ENCODE measurements around the gene PFKFB4.
"Not testable (repeated sequence)": the region's sequence is repeated elsewhere in the genome, so short reads cannot be mapped to it uniquely, and the experiment has no call there.

PFKFB4 gene

GRCh38 chr3:48530701-48531100 lies 25.9 kb downstream of the PFKFB4 start:
- DNase-seq (ENCODE audit: low spot score), result not testable (repeated sequence)

DNA sequence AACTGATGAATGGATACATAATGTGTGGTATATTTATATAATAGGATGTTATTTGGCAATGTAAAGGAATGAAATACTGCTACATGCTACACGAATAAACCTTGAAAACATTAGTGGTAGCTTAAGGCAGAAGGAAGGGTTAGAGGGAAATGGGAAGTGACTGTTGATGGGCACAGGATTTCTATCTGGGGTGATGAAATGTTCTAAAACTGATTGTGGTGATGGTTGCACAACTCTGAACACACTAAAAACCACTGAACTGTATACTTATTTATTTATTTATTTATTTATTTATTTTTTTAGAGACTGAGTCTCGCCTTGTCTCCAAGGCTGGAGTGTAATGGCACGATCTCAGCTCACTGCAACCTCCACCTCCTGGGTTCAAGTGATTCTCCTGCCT lies 27.8 kb downstream of the PFKFB4 start:
- no peak for DNase-seq (ENCODE audit: low spot score)

DNA sequence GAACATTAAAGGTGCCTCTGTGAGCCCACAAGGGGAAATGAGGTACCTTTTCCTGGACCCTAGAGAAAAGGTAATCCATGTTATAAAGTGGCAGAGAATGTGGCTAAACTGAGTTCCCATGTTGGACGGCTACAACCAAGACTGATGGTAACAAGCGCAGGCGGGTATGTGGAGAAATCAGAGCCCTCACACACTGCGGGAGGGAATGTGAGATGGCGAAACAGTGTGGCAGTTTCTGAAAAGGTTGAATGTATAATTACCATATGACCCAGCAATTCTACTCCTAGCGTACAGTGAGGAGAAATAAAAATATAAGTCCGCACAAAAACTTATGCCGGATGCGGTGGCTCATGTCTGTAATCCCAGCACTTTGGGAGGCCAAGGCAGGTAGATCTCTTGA lies 28.6 kb downstream of the PFKFB4 start:
- no peak for DNase-seq (ENCODE audit: low spot score)

- DNase-seq (ENCODE audit: low spot score), result no peak
Observed at GRCh38 chr3:48524970-48525369, 31.6 kb downstream of the PFKFB4 start.

GRCh38 chr3:48521635-48522034 lies 35.0 kb downstream of the PFKFB4 start:
- DNase-seq (ENCODE audit: low spot score), result no peak

DNA sequence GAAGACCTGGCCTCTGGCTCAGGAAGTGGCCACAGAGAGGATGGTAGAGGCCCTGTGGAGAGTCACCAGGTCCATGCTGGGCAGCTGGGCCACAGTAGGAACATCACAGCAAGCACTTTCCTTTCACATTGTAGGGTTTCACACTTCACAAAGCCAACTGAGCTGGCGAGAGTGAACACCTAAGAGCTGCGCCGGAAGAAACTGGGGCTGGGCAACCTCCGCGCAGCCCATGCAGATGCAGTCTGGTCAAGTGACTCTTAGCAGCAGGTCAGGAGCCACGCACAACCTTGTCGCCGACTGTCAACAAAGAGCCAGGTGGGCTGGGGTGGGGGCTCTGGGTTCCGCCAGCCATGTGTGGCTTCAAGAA lies 37.3 kb downstream of the PFKFB4 start:
- DNase-seq (ENCODE audit: low spot score), result no peak

DNA sequence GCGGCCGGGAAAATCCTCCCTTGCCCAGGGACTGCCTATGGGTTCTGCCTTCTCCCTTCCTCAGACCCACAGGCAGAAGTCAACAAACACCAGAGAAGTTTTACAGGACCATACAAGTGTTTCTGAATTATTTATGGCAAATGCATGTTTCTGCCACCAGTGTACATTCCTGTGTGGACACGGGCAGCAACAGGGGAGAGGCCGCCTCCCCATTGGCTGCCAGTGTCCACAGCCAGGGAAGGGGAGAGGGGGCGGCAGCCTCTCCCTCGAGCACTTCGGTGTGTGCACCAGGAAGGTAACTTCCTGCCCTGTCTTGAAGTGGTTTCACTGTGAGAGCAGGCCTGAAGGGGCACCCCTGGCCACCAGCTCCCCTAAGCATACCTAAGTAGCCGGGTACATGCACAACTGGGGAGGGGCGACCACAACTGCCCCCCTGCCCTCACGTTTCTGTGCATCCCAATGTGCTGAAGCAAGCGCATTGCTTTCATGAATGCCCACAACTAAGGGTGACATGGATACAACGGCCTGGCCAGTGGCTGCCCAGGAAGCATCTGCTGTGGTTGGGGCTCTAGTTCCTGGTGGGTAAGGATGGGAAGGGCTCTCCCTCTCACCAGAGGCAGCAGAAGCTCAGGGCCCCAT lies 37.8 kb downstream of the PFKFB4 start:
- no peak for DNase-seq (ENCODE audit: low spot score)

DNA sequence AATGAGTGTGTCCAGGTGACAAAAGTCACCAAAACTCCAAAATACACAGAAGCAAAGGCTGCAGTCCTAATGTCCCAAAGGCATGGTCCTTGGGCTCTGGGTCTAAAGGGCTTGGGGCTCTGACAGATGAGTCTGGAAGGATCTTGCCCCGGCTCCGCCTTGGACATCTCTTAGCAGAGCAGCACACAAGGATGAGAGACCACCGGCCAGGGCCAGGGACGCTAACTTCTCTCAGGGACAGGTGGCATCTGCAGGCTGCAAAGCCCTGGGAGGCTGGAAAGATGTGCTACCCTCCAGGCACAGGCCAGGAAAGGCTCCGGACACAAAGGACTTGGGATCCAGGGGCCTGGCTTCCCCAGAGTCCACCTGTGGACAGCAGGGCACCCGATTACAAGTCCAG lies 38.5 kb downstream of the PFKFB4 start:
- DNase-seq (ENCODE audit: low spot score), result no peak

DNA sequence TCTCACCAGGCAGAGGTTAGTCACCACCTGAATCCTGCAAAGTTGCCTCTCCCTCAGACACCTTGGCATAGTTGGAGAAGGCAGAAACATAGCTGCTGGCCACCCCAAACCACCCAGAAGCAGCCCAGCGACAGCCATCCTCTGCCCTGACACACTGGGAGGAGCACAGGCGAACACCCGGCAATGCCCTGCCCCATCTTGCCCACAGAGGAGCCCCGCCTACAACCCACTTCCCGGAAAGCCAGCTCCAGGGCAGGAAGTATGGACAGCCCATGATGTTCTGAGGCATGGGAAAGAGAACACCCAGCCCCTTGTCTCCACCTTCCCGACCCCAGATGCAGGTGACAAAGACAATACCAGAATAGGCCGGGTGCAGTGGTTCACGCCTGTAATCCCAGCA lies 40.0 kb downstream of the PFKFB4 start:
- DNase-seq (ENCODE audit: low spot score), result no peak

GRCh38 chr3:48514431-48515227 lies 42.0 kb downstream of the PFKFB4 start:
- no peak for DNase-seq (ENCODE audit: low spot score)

DNA sequence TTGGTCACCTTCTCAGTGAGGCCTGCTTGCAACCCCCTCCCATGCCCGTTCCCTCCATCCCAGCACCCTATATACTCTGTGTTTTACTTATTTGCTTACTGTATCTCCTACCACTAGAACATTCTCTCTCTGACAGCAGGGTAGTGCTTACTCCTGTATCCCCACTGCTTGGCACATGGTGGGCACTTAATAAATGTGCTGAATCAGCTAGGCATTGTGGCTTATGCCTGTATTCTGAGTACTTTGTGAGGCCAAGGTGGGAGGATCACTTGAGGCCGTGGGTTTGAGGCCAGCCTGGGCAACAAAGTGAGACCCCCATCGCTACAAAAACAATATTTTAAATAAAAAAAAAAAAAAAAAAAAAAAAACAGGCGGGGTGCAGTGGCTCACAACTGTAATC lies 45.1 kb downstream of the PFKFB4 start:
- DNase-seq (ENCODE audit: low spot score), result no peak

DNA sequence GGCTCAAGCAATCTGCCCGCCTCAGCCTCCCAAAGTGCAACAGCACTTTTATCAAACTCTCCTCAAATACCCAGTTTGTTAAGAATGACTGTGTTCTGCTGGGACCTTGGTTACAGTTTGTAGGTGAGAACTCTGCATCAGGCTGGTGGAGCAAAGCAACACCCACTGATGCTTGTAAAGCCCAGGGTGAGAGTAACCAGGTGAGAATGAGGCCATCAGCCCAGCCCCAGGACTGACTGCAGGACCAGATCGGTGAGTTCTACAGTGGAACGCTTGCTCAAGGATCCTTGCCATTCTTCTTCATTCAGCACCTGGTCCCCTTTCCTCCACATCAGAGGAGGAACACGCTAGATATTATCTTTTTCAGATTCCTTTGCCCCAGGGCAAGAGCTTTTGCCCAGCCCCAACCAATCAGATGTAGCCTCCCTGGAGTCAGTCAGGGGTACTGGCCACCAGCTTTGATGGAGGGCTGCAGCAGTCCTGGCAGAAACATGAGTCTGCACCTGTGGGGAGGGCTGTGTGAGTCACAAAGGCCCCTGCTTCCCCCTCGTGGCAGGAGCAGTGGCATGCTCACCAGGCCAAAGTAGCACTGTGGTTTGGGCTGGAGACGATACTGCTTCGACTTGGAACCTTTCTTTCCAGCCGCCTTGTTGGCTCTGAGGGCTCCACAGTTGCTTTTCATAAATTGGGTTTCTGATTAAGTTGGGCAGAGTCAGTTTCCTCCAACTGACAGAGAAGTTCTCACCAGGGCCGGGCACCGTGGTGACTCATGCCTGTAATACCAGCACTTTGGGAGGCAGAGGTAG lies 49.1 kb downstream of the PFKFB4 start:
- DNase-seq (ENCODE audit: low spot score), result peak; percentile 94

GRCh38 chr3:48505968-48506504 lies 50.6 kb downstream of the PFKFB4 start:
- no peak for DNase-seq (ENCODE audit: low spot score)

GRCh38 chr3:48505146-48505545 lies 51.5 kb downstream of the PFKFB4 start:
- no peak for DNase-seq (ENCODE audit: low spot score)

GRCh38 chr3:48504051-48504946 lies 52.3 kb downstream of the PFKFB4 start, which contains the start of gene SHISA5:
TSS of gene SHISA5 (minus strand) at chr3:48504174. CDS start at chr3:48504094, 80 bp downstream.
- peak; percentile 55 for DNase-seq (ENCODE audit: low spot score)

- DNase-seq (ENCODE audit: low spot score), result peak; percentile 59
Observed at GRCh38 chr3:48503401-48504050, 53.1 kb downstream of the PFKFB4 start.

GRCh38 chr3:48502728-48503168 lies 53.9 kb downstream of the PFKFB4 start:
- no peak for DNase-seq (ENCODE audit: low spot score)

DNA sequence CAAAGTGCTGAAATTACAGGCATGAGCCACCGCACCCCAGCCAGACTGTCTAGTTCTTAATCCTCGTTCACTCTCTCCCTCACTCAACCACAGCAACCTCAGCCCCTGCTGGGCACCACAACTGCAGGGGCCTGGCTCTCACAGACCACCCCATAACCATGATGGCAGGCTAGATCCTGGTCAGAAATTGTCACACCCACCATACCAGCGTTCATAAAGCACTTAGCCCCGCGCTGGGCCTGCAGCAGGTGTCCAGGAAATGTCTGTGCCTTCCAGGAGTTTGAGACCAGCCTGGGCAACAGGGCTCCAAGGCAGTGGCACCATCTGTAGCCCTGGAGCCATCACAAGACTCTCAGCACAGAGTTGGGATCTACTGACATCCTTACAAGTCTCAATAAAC lies 54.5 kb downstream of the PFKFB4 start:
- no peak for DNase-seq (ENCODE audit: low spot score)

DNA sequence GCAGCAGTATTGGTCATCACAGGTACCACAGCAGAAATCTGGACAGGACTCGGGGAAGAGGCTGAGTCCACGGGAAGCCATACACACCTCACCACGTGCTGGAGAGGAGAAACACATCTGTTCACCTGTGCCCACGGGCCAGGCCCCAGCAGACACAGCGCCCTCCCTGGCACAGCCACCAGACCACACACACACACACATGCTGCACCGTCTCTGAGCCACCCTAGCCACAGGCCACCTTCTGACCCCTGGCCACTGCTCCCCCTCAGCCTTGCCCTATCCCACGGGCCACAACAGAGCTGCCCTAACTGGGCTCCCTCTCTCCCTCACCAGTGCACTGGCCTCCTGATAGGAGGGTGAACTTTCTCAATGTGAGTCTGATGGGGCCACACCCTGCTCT lies 55.4 kb downstream of the PFKFB4 start:
- DNase-seq (ENCODE audit: low spot score), result no peak

GRCh38 chr3:48500656-48501055 lies 55.9 kb downstream of the PFKFB4 start:
- DNase-seq (ENCODE audit: low spot score), result no peak

DNA sequence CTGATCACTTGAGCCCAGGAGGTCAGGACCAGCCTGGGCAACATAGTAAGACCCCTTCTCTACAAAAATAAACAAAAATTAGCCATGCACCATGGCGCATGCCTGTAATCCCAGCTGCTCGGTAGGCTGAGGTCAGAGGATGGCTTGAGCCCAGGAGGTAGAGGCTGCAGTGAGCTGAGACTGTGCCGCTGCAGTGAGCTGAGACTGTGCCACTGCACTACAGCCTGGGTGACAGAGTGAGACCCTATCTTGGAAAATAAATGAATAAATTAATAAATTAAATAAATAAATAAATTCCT lies 63.5 kb downstream of the PFKFB4 start:
- no peak for DNase-seq (ENCODE audit: low spot score)
